Renal pelvis (tissue), 4 donors: ENCODE results near the gene KRTAP5-4. TPM values are rescaled to one million over a fixed set of nuclear protein-coding genes. Genes with fewer than 3 reads are reported as not detected.
"Not testable (repeated sequence)": the region's sequence is repeated elsewhere in the genome, so short reads cannot be mapped to it uniquely, and the experiment has no call there.

Source experiments
- DNase-seq: peaks from one replicate; pipeline ENCODE4 v3.0.0-alpha.2; 2013
- polyA plus RNA-seq, 3 donors: library from polyadenylated mRNA; unstranded; fragments of 120-200 nt; gene quantifications; one replicate each; pipeline ENCODE4 v1.2.1, GENCODE V29; 2013; ENCODE audit not compliant: insufficient read length in 3 of 3

Gene KRTAP5-4
- polyA plus RNA-seq, 3 donors: not detected

DNA sequence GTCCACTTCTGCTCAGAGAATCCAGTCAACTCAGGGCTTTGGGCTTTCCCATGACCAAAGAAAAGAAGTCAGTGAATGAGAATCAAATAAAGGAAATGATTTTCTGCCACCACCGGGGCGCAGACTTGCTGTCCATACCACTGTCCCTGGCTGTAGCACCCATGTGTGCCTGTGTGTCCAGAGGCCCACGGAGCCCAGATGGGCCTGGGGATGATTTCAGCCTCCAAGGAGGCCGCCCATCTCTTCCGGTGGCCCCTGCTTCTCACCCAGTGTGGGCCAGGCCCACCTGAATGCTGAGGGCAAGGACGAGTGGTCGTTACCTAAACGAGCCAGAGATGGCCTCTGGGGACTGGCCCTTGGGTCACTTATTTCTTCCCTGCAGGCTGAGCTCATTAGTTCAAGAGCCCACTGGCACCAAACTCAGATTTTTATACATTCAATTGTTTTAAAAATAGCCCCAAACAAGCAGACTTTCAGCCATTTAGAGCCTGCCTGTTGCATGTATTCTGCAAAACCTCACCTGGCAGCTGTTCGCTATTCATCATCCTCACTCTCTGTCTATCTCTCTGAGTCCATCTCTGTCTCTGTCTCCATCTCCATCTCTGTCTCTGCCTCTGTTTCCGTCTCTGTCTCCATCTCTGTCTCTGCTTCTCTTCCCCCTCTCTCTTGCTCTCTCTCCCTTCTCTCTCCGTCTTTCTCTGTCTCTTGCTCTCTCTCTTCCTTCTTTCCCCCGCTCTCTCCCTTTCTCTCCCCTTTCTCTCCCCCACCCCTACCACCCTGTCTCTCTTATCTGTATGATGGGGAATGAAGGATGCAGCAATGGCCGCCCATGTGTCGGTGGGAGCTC lies 31.8 kb upstream of the KRTAP5-4 start:
- DNase-seq: no peak

GRCh38 chr11:1652771-1653540 lies 31.0 kb upstream of the KRTAP5-4 start:
- DNase-seq: no peak

DNA sequence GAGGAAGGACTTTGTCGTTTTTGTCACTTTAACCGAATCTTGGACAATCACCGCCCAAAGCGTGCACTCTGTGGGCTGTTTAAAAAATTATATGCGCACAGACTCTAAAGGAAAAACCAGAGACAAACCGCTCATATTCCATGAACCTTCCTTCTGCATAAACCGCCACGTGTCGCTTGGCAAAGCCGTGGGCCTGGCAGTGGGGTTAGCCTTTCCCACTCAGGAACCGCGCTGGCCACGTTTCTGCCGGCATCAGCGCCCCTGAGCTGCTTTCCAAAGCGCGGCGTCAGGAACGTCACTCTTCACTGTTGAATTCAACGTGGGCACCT lies 30.5 kb upstream of the KRTAP5-4 start:
- DNase-seq: no peak

DNA sequence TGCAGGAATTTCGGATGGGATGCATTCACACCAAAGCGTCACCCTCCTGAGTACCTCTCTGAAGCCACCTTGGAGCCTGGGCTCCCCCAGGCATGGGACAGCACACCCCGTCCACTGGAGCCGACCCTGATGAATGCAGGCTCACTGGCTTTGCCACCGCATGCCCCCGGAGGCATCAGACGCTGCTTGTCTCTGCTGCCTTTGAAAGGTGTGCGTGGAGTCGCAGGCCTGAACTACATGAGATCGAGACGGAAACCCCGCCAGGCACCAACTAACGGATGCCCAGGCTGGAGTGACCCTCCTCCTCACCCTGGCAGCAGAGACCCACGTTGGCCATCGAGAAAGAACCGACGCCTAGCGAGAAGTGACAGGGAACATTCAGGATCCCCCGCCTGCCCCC lies 30.1 kb upstream of the KRTAP5-4 start:
- DNase-seq: no peak

DNA sequence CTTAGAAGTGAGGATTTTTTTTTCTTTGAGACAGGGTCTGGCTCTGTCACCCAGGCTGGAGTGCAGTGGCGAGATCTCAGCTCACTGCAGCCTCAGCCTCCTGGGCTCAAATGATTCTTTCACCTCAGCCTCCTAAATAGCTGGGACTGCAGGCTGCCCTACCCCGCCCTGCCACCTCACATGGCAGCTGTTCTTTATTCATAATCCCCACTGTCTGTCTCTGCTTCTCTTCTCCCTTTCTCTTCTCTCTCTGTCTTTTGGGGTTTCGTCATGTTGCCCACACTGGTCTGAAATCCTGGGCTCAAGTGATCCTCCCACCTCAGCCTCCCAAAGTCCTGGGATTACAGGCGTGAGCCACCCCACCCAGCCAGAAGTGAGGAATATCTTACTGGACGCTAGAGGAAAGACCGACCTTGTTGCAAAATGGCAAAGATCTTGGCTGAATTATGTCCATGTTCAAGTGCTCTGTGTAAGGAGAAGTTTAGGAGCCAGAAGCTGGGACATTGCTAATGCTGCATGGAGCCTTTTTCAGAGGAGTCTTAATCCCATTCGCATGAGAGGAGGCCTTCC lies 29.6 kb upstream of the KRTAP5-4 start:
- DNase-seq: no peak

- no peak for DNase-seq
Observed at GRCh38 chr11:1650918-1651262, 29.0 kb upstream of the KRTAP5-4 start.

- no peak for DNase-seq
Observed at GRCh38 chr11:1650034-1650917, 28.3 kb upstream of the KRTAP5-4 start.

DNA sequence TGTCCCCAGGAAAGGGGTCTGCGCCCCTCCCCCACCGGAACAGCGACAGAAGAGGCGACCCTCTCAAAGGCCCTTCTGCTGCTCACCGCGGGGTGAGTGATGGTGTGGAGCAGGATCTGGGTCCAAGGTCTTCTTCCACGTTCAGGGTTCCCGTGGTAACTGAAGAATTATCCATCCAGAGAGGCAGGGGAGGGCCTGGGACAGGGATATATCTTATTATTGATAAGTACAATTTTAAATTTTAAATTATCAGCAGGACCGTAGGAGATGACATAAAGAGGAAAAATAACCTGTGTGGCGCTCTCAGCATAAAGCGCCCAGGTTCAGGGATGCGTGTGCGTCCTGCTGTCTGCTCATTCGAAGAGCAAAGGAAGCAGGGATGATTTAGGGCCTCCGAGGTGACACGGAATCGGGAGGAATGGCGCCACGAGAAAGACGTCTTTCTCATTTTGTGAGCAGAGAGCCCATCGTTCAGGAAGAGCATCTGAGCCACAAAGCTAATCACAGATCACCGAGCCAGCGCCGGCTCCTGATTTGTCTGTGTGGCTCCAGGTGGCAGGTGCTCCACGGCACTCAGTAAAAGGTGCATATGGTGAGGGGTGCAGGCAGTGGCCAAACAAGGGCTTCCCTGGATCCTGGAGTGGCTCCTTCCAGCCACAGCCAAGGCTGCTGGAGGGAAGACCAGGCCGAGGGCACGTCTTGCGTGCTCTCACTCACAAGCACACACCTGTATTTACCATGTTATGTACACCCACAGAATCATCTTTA lies 26.9 kb upstream of the KRTAP5-4 start:
- DNase-seq: no peak

GRCh38 chr11:1647901-1648652 lies 26.1 kb upstream of the KRTAP5-4 start:
- no peak for DNase-seq

- not testable (repeated sequence) for DNase-seq
Observed at GRCh38 chr11:1646540-1646939, 24.6 kb upstream of the KRTAP5-4 start.

DNA sequence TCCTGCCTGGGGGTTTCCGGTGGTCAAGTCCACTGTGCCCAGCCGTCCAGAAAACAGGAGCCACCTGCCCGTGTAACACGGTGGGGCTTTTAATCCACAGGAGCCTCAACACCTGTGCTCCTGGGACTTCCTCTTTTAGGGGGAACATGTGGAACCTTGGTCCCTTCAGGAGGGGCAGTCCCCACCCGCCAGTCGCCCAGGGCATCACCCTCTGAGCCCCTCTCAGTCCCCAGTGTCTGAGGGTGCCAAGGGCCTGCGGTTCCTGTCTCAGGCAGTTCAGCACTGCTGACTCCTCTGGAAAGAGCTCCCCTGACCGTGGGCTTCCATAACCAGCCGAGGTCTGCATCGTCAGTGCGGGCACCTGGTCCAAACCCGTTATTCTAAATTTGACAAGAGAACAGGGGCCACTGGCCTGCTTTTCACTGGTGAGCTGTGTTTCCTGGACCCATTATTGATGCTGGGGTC lies 23.5 kb upstream of the KRTAP5-4 start:
- no peak for DNase-seq

- DNase-seq: no peak
Observed at GRCh38 chr11:1644601-1645356, 22.8 kb upstream of the KRTAP5-4 start.

GRCh38 chr11:1643146-1643690 lies 21.3 kb upstream of the KRTAP5-4 start:
- DNase-seq: no peak

DNA sequence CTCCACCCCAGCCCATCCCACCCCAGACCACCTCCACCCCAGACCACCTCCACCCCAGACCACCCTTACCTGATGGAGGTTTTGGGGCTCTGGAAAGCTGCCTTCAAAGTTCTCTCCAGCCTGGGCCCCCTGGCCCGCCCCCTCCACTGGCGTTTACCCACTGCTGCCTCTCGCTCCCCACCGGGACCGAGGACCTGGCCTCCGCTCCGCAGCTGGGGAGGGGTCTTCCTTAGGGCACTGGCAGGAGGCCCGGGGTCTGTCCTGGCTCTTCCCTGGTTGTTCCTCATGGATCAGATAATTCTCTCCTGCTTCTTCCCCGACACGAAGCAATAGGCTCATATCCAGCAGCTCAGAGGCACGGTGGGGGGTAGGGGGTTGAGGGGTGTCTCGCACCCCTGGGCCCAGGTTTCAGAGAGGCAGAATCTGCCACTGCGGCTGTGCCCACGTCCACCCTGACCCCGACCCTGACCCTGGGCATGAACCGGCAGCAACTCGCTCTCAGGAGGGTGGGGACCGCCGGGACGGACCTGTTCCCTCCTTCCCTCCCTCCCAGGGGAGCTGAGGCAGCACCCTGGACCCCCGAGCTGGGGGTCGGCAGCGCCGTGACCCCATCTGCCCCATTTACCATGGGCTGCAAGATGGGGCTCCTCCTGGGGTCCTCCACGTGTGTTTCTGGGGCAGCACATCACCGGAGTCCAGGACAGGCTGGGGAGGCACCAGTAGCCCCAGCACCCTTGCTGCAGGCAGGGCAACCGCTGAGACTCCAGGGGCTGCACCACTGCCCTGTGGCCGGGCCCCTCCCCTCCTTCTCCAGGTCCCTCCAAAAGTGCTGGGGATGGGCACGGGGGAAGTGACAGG lies 20.6 kb upstream of the KRTAP5-4 start:
- DNase-seq: no peak

- DNase-seq: no peak
Observed at GRCh38 chr11:1641096-1641495, 19.2 kb upstream of the KRTAP5-4 start.

GRCh38 chr11:1640076-1640946 lies 18.4 kb upstream of the KRTAP5-4 start:
- no peak for DNase-seq

GRCh38 chr11:1639666-1640065 lies 17.7 kb upstream of the KRTAP5-4 start:
- no peak for DNase-seq
